Mucosa of descending colon (tissue), 3 donors: ENCODE results near the gene PRR16. TPM values are rescaled to one million over a fixed set of nuclear protein-coding genes. Genes with fewer than 3 reads are reported as not detected.

ENCODE experiments used
- ATAC-seq: fragments of 200-7000 bp; cut with Tn5 transposase; one replicate; pipeline ENCODE4 v1.9.1; 2020; ENCODE audit warnings: mild to moderate bottlenecking, moderate library complexity
- DNase-seq, 3 donors: peaks; one replicate each; pipeline ENCODE4 v3.0.0-alpha.2; 2020
- H3K36me3 ChIP-seq: fragments of 200-600 bp; one replicate; pipeline ENCODE4 v1.8.0; 2021; ENCODE audit warnings: low read depth, mild to moderate bottlenecking
- H3K4me1 ChIP-seq: fragments of 200-600 bp; one replicate; pipeline ENCODE4 v1.8.0; 2021; ENCODE audit warnings: low read depth, mild to moderate bottlenecking
- H3K4me3 ChIP-seq: fragments of 200-600 bp; one replicate; pipeline ENCODE4 v1.8.0; 2021; ENCODE audit warnings: mild to moderate bottlenecking
- H3K9me3 ChIP-seq: fragments of 200-600 bp; one replicate; pipeline ENCODE4 v1.8.0; 2021; ENCODE audit warnings: mild to moderate bottlenecking
- CTCF ChIP-seq: fragments of 200-600 bp; IDR thresholded peaks from one replicate; pipeline ENCODE4 v1.8.0; 2022; ENCODE audit warnings: antibody characterized with exemption, mild to moderate bottlenecking
- intact Hi-C, 2 donors: fragments of 100-400 bp; cut with DNase I in 1 of 2; cut with micrococcal nuclease in 1 of 2; formaldehyde crosslinking; loops; one replicate each; pipeline versions ENCODE4 v1.11.0 to v1.11.1; 2022; cut with DNase I, micrococcal nuclease
- total RNA-seq, 3 donors: library from RNA; stranded (reverse); fragmentation: NEBNext Ultra II Directional in 2 of 3; extraction: Animal tissue kit (Norgen Biotek cat#: 25700) in 2 of 3; gene quantifications; one replicate each; pipeline versions ENCODE4 v1.2.1 to v1.2.4, GENCODE V29; 2021 to 2023
- donor health status: DM: no; HTN: no; CAD: no; lungs with moderate emphysema.
- donor health status: DM: no; HTN: no; CAD: no.
- donor health status: DM: no; HTN: yes; CAD: no.

Gene PRR16
- total RNA-seq, 3 donors from 2014 or later = 0.69 to 2.9 (median 1.9) TPM

GRCh38 chr5:120435129-120435528 is 29.0 kb upstream of the PRR16 start:
- TF ChIP-seq CTCF = peak; percentile 7

GRCh38 chr5:120436996-120437395 is 27.1 kb upstream of the PRR16 start:
- H3K4me1 ChIP-seq = no peaks in the 10 kb centered on the region
- intact Hi-C loops = no loop called here
- no peak for ATAC-seq

More at GRCh38 chr5:120435129-120435528, 29.0 kb upstream of the PRR16 start:
- no peaks in the 10 kb centered on the region for H3K36me3 ChIP-seq
- ATAC-seq = no peak
- intact Hi-C loops = no loop called here
- DNase-seq = no peak
- no peaks in the 10 kb centered on the region for H3K9me3 ChIP-seq
- H3K4me3 ChIP-seq = no peak overlapping the region
- no peaks in the 10 kb centered on the region for H3K4me1 ChIP-seq

GRCh38 chr5:120442694-120443093 is 21.4 kb upstream of the PRR16 start:
- ATAC-seq = no peak
- no peak for TF ChIP-seq CTCF
- no peaks in the 10 kb centered on the region for H3K9me3 ChIP-seq
- no peak overlapping the region for H3K4me3 ChIP-seq
- intact Hi-C loops = no loop called here
- no peak for DNase-seq
- H3K4me1 ChIP-seq = no peaks in the 10 kb centered on the region
- H3K36me3 ChIP-seq = no peaks in the 10 kb centered on the region

More at GRCh38 chr5:120436996-120437395, 27.1 kb upstream of the PRR16 start:
- H3K4me3 ChIP-seq = no peak overlapping the region
- TF ChIP-seq CTCF = no peak
- no peaks in the 10 kb centered on the region for H3K36me3 ChIP-seq
- no peak for DNase-seq
- no peaks in the 10 kb centered on the region for H3K9me3 ChIP-seq

- no peak for DNase-seq
- H3K9me3 ChIP-seq = no peaks in the 10 kb centered on the region
- intact Hi-C loops = no loop called here
- H3K4me1 ChIP-seq = no peaks in the 10 kb centered on the region
- H3K4me3 ChIP-seq = no peak overlapping the region
- no peaks in the 10 kb centered on the region for H3K36me3 ChIP-seq
- TF ChIP-seq CTCF = no peak
- no peak for ATAC-seq
Measured at GRCh38 chr5:120443607-120444006, 20.5 kb upstream of the PRR16 start.

GRCh38 chr5:120446068-120446492 is 18.0 kb upstream of the PRR16 start:
- DNase-seq = peak in 1 of 3 donors; percentile 6
- intact Hi-C loops = no loop called here
- no peak for TF ChIP-seq CTCF
- no peak overlapping the region for H3K4me3 ChIP-seq
- peak; percentile 33 for ATAC-seq
- no peaks in the 10 kb centered on the region for H3K4me1 ChIP-seq
- no peaks in the 10 kb centered on the region for H3K9me3 ChIP-seq
- no peaks in the 10 kb centered on the region for H3K36me3 ChIP-seq

- intact Hi-C loops = no loop called here
- TF ChIP-seq CTCF = no peak
- DNase-seq = no peak
- Histone ChIP-seq H3K36me3 (no peaks in the 10 kb centered on the region), H3K9me3 (no peaks in the 10 kb centered on the region), H3K4me1 (no peaks in the 10 kb centered on the region), H3K4me3 (no peak overlapping the region)
- no peak for ATAC-seq
Measured at GRCh38 chr5:120446901-120447300, 17.2 kb upstream of the PRR16 start.
